Esophagus squamous epithelium (tissue), 5 donors: ENCODE data around the gene SPATA9. TPM values are rescaled to one million over a fixed set of nuclear protein-coding genes. Genes with fewer than 3 reads are reported as not detected.
"Not testable (repeated sequence)": the region's sequence is repeated elsewhere in the genome, so short reads cannot be mapped to it uniquely, and the experiment has no call there.

Experiments used
- DNase-seq: peaks from one replicate; lab custom pipeline; 2025; lab: John Stamatoyannopoulos, UW
- H3K27ac ChIP-seq, 4 donors: fragments of 200-600 bp; sonication (generic); one replicate each; pipeline ENCODE4 v1.5.1; 2016 to 2019; ENCODE audit warnings: mild to moderate bottlenecking in 1 of 4
- H3K27me3 ChIP-seq, 4 donors: fragments of 200-600 bp; sonication (generic); 1 replicate in 3 of 4; 2 replicates in 1 of 4; pipeline versions ENCODE4 v1.5.1 to v1.6.0; 2017 to 2021; ENCODE audit warnings: antibody characterized with exemption in 1 of 4
- H3K36me3 ChIP-seq, 3 donors: fragments of 200-600 bp; sonication (generic); one replicate each; pipeline ENCODE4 v1.5.1; 2016 to 2019
- H3K4me1 ChIP-seq, 3 donors: fragments of 200-600 bp; sonication (generic); one replicate each; pipeline ENCODE4 v1.5.1; 2017 to 2019
- H3K4me3 ChIP-seq, 4 donors: fragments of 200-600 bp; sonication (generic); 1 replicate in 3 of 4; 2 replicates in 1 of 4; pipeline ENCODE4 v1.5.1; 2016 to 2019; ENCODE audit warnings: mild to moderate bottlenecking in 2 of 4, moderate library complexity in 1 of 4
- H3K9me3 ChIP-seq, 3 donors: fragments of 200-600 bp; sonication (generic); one replicate each; pipeline ENCODE4 v1.5.1; 2016 to 2019
- POLR2A ChIP-seq, 4 donors: fragments of 450-650 bp; IDR thresholded peaks; one replicate each; pipeline ENCODE4 v1.6.1; 2017; ENCODE audit warnings: antibody characterized with exemption in 4 of 4, mild to moderate bottlenecking in 4 of 4, moderate library complexity in 3 of 4
- WGBS, 2 donors: methylation state at CpG; one replicate each; pipeline ENCODE4 v1.1.5; 2018; 5-methylcytosine and 5-hydroxymethylcytosine counted together
- intact Hi-C: fragments of 100-400 bp; cut with DNase I; formaldehyde crosslinking; loops from one replicate; pipeline ENCODE4 v1.15.0; 2022
- total RNA-seq, 4 donors: library from RNA; depleted of rRNA; stranded (reverse); fragments of >200 nt; gene quantifications; one replicate each; pipeline ENCODE4 v1.1.0, GENCODE V29; 2016
- TF ChIP-seq, protein P1 (sequence below), 6 experiments: fragments of 450-650 bp in 4 of 6; fragments of 200-600 bp in 2 of 6; sonication (generic) in 2 of 6; IDR thresholded peaks; one replicate each; pipeline ENCODE4 v1.5.1; 2016 to 2019; ENCODE audit warnings: antibody characterized with exemption in 6 of 6, mild to moderate bottlenecking in 4 of 6, moderate library complexity in 4 of 6
- donor health status: DM: yes; HTN: yes; CAD: no.

The SPATA9 gene
- total RNA-seq, 4 donors from 2014 or later, result not detected

GRCh38 chr5:95709967-95710650 lies 27.3 kb upstream of the SPATA9 start:
- H3K4me3 ChIP-seq, result no peak overlapping the region
- TF ChIP-seq POLR2A (IDR thresholded peaks at IDR 0.05), result no peak
- TF ChIP-seq, protein P1, sequence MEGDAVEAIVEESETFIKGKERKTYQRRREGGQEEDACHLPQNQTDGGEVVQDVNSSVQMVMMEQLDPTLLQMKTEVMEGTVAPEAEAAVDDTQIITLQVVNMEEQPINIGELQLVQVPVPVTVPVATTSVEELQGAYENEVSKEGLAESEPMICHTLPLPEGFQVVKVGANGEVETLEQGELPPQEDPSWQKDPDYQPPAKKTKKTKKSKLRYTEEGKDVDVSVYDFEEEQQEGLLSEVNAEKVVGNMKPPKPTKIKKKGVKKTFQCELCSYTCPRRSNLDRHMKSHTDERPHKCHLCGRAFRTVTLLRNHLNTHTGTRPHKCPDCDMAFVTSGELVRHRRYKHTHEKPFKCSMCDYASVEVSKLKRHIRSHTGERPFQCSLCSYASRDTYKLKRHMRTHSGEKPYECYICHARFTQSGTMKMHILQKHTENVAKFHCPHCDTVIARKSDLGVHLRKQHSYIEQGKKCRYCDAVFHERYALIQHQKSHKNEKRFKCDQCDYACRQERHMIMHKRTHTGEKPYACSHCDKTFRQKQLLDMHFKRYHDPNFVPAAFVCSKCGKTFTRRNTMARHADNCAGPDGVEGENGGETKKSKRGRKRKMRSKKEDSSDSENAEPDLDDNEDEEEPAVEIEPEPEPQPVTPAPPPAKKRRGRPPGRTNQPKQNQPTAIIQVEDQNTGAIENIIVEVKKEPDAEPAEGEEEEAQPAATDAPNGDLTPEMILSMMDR (IDR thresholded peaks at IDR 0.05), result no peak
- H3K9me3 ChIP-seq, result no peaks in the 10 kb centered on the region
- no peaks in the 10 kb centered on the region for H3K27me3 ChIP-seq
- H3K36me3 ChIP-seq, result no peaks in the 10 kb centered on the region
- H3K4me1 ChIP-seq, result peaks cover 0 to 13% (median 0%) of the 10 kb centered on the region in 3 donors
- intact Hi-C loops, result no loop called here
- no peak for DNase-seq
- H3K27ac ChIP-seq, result no peak overlapping the region
- WGBS, 2 donors, result 54 to 58% methylated on average over 12 of the region's 15 CpGs

DNA sequence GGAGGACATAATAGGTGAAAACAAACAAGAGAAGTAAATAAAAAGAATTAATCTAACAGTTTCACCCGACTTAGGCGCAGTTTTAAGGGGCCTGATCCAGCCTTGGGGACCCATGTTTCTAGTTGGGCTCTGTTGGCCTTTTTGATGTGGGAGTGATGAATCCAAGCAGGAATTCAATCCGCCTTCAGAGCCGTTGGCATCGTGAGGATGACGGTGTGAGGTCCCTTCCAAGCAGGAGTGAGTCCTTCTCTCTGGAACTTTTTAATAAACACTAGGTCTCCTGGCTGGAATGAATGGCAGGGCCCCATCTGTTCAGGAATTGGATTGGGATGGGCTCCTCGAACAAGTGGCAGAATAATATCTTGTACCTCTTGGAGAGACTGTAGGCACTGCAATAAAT lies 26.1 kb upstream of the SPATA9 start:
- H3K27me3 ChIP-seq, result no peaks in the 10 kb centered on the region
- intact Hi-C loops, result no loop called here
- H3K4me1 ChIP-seq, result peaks cover 0 to 13% (median 0%) of the 10 kb centered on the region in 3 donors
- TF ChIP-seq, protein P1 (IDR thresholded peaks at IDR 0.05), result no peak
- no peak for TF ChIP-seq POLR2A (IDR thresholded peaks at IDR 0.05)
- no peak overlapping the region for H3K27ac ChIP-seq
- H3K9me3 ChIP-seq, result no peaks in the 10 kb centered on the region
- no peak for DNase-seq
- no peak overlapping the region for H3K4me3 ChIP-seq
- WGBS, 2 donors, result 89 to 98% methylated on average over 7 of the region's 7 CpGs
- H3K36me3 ChIP-seq, result no peaks in the 10 kb centered on the region

DNA sequence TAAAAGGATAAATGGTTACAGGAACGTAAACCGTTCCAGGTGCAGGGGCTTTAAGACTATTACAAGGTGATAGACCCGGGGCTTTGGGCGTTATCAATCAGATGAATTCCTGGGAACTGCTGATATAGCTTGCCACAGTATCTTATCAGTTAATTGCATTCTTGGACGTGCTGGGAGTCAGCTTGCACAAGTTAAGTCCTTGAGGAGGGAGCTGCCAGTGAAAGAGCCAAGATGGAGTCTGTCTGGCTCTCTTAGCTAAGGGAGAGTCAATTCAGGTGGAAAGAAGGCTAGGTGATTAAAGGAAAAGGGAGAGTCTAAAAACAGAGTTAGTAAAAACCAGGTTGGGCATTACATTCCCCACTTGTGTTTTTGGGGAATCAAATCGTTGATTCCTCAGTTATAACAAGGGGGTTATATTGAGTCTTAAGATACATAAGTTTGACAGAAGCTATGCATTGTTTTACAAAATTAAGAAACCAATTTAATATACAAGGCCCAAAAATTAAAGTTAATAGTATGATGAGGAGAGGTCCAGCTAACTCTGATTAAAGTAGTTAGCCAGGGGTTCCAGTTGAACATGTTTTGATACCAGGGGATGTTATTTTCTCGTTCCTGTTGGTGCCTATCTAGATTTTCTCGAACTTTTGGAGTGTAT lies 24.9 kb upstream of the SPATA9 start:
- H3K9me3 ChIP-seq, DNase-seq, H3K36me3 ChIP-seq, H3K4me3 ChIP-seq, H3K27ac ChIP-seq, H3K27me3 ChIP-seq, intact Hi-C loops: not testable (repeated sequence)
- WGBS, 2 donors, result 75 to 78% methylated on average over 8 of the region's 8 CpGs
- peaks cover 0 to 13% (median 0%) of the 10 kb centered on the region in 3 donors for H3K4me1 ChIP-seq

DNA sequence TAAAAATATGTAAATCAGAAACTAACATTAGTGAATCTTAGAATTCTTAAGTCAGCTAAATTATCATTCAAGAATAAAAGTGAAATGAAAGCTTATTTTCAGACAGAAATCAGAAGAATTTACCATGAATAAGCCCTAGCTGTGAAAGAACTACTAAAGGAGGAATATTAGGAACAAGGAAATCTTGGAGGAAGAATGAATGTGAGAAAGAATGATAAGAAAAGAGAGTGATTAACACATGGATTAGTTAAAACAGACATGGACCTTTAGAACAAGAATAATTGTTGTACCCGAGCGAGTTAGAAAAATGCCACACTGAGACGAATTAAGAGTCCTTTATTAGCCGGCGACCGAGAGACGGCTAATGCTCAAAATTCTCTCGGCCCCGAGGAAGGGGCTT lies 24.3 kb upstream of the SPATA9 start:
- Histone ChIP-seq H3K9me3 (no peaks in the 10 kb centered on the region), H3K4me3 (no peak overlapping the region), H3K36me3 (no peaks in the 10 kb centered on the region), H3K4me1 (peaks cover 0 to 13% (median 0%) of the 10 kb centered on the region in 3 donors), H3K27me3 (no peaks in the 10 kb centered on the region), H3K27ac (no peak overlapping the region)
- TF ChIP-seq, protein P1 (IDR thresholded peaks at IDR 0.05), result no peak
- TF ChIP-seq POLR2A (IDR thresholded peaks at IDR 0.05), result no peak
- WGBS, 2 donors, result 77 to 85% methylated on average over 9 of the region's 9 CpGs
- intact Hi-C loops, result no loop called here
- DNase-seq, result no peak

GRCh38 chr5:95706196-95706595 lies 23.4 kb upstream of the SPATA9 start:
- H3K27me3 ChIP-seq, H3K27ac ChIP-seq, H3K9me3 ChIP-seq, intact Hi-C loops, H3K4me3 ChIP-seq, DNase-seq, H3K36me3 ChIP-seq: not testable (repeated sequence)
- WGBS, 2 donors, result 84 to 91% methylated on average over 2 to 5 of the region's 5 CpGs
- peaks cover 0 to 12% (median 0%) of the 10 kb centered on the region in 3 donors for H3K4me1 ChIP-seq

DNA sequence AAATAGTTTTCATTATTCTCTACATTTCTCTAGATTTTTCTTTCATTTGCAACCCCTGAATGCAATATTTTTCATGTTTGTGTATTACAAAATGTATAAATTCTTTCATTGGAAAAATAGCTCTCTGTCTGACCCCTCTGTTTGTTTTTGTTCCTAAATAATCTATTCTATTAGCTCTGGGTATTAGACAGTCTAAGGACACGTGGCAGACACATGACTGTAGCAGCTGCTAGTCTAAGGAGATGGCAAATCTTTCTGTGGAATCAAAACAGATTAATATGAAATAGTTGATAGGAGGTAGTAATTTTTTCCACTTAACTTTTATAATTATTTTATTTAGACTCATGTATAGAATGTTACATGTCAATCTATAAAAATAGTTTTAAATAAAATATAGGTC lies 21.4 kb upstream of the SPATA9 start:
- no peaks in the 10 kb centered on the region for H3K36me3 ChIP-seq
- intact Hi-C loops, result no loop called here

More for the DNA sequence above, 21.4 kb upstream of the SPATA9 start:
- no peak for DNase-seq
- no peaks in the 10 kb centered on the region for H3K27me3 ChIP-seq
- H3K4me3 ChIP-seq, result no peak overlapping the region
- no peak for TF ChIP-seq POLR2A (IDR thresholded peaks at IDR 0.05)
- TF ChIP-seq, protein P1 (IDR thresholded peaks at IDR 0.05), result no peak
- no peak overlapping the region for H3K27ac ChIP-seq
- no peaks in the 10 kb centered on the region for H3K4me1 ChIP-seq
- 61 to 78% methylated on average over 1 of the region's 1 CpG for WGBS, 2 donors
- no peaks in the 10 kb centered on the region for H3K9me3 ChIP-seq
